GM19452 (cell line): Measurements from ENCODE around the gene KANSL1L.
"Not testable (repeated sequence)": the region's sequence is repeated elsewhere in the genome, so short reads cannot be mapped to it uniquely, and the experiment has no call there.

ENCODE experiments used
- ATAC-seq: cut with Tn5 transposase; IDR thresholded peaks from one replicate; pipeline ENCODE4 v1.9.1; 2021; ENCODE audit not compliant: unreplicated experiment

Gene KANSL1L, protein sequence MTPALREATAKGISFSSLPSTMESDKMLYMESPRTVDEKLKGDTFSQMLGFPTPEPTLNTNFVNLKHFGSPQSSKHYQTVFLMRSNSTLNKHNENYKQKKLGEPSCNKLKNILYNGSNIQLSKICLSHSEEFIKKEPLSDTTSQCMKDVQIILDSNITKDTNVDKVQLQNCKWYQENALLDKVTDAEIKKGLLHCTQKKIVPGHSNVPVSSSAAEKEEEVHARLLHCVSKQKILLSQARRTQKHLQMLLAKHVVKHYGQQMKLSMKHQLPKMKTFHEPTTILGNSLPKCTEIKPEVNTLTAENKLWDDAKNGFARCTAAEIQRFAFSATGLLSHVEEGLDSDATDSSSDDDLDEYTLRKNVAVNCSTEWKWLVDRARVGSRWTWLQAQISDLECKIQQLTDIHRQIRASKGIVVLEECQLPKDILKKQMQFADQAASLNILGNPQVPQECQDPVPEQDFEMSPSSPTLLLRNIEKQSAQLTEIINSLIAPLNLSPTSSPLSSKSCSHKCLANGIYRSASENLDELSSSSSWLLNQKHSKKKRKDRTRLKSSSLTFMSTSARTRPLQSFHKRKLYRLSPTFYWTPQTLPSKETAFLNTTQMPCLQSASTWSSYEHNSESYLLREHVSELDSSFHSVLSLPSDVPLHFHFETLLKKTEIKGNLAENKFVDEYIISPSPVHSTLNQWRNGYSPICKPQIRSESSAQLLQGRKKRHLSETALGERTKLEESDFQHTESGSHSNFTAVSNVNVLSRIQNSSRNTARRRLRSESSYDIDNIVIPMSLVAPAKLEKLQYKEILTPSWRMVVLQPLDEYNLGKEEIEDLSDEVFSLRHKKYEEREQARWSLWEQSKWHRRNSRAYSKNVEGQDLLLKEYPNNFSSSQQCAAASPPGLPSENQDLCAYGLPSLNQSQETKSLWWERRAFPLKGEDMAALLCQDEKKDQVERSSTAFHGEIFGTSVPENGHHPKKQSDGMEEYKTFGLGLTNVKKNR

DNA sequence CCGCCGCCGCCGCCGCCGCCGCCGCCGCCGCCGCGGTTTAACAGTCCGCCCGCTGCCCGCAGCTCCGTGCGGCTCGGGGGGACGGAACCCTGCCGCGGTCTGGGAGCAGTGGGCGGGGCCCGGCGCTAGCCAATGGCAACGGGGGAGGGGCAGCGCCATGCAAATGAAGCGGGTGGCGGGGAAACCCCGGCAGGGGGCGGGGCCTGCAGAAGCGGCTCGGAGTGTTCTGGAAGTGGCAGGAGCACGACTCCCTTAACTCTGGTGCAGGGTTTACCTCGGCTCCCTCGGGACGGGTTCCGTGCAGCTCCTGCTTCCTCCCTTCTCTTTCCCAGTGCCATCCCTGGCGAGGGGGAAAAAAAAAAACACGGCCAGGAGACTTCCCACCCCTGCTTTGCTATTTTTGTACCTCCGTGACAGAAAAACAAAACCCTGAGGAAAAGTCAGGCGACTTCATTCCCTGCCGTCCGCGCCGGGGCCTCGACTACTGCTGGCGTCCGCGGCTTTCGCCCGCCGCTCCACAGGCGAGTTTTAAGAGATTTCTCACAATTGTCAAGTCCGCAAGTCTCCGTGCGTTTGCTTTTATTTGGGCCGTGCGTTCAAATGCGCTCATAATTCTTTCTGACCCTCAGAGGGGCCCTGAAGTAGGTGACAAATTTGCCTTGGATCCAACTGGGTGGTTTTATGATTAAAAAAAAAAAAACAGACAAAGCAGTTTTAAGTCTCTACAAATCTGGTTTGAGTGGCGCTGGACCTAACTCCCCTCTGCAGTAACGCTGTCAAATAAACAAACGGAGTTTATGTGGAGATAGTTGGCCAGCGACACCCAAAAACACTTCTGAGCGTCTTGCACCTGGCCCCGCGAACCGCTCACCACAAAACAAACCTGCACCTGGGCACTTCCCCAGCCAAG is at the start of gene KANSL1L:
Gene KANSL1L (minus strand): TSS at position 101 of the 910 bp plus-strand sequence. CDS start 16,827 bp downstream, outside the sequence.
- peak; percentile 67 for ATAC-seq

DNA sequence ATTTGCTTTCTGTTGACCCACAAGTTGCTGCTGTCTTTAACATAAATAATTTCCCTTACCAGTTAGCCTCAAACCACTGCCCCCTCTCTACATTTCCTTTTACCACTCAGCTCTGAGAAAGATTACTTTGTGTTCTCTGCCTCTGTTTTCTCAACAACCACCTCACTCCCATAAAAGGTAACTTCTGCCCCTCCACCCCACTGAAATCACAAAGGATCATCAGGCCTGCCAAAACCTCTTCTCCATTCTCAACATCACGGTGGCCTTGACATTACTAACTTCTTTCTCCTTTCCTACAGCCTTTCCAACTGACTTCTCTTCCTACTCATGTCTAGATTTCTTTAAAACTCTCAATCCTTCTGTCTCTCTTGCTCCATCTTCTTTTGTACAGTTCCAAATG is 43.9 kb upstream of the KANSL1L start:
- no peak for ATAC-seq

DNA sequence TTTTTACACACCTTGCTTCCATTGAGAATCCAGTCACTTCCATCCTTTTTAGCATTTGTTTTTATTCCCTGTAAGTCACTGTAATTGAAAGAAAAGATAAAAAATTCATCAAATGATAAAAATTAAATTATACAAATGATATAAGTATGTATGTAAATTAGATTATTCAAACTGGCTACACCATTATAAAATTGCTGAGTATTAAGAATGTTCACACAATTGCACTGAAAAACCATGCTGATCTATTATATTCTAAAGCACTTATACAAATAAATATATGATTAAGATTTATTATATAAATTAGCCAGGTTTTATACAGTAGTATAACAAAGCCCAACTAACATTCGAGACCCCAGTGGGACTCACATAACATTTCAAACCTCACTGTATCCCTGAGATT is 39.0 kb upstream of the KANSL1L start:
- ATAC-seq, result no peak

DNA sequence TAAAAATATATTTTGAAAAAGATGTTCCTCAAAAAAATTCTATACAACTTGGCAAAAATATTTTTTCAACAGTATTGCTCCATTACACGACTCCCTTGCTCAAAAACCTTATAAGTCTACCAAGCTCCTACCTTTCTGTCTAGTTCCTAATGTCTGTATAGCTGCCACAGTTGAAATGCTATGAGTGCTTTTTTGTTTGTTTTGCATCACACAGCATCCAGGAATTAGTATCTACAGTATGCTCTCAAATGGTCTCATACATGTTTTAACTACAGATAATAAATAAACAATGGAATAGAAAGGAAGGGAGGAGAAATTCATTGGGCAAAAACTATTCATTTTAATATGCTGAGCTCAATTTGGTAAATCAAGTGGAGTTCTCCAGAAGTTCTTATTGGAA is 36.7 kb upstream of the KANSL1L start:
- no peak for ATAC-seq

DNA sequence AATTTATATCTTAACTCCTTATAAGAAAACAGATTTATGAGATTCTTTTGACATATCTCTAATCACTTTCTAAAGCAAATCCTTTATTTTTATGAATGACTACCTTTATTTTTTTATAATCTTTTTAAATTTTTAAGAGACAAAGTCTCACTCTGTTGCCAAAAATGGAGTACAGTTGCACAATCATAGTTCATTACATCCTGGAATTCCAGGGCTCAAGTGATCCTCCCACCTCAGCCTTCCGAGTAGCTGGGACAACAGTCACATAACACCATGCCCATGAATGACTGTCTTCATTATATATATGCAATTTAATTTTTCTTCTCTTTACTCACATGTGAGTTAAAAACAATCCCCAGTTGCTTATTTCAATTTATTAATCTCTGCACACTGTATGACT is 32.3 kb upstream of the KANSL1L start:
- ATAC-seq, result no peak

DNA sequence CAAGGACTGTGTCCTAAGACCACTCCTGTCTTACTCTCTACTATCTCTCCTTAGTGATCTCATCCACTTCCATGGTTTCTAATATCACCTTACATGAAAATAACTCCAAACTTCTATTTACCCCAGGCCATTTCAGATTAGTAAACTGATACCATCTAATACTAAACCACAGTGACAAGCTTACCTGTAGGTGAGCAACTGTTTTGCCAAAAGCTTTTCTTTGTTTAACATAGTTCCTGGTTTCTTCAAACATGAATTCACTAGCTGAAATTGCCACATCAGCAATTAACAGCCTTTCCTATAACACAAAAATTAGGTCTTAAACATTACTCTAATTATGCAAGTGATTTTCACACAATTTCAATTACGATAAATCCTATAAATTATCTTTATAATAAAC is 31.9 kb upstream of the KANSL1L start:
- ATAC-seq, result no peak

DNA sequence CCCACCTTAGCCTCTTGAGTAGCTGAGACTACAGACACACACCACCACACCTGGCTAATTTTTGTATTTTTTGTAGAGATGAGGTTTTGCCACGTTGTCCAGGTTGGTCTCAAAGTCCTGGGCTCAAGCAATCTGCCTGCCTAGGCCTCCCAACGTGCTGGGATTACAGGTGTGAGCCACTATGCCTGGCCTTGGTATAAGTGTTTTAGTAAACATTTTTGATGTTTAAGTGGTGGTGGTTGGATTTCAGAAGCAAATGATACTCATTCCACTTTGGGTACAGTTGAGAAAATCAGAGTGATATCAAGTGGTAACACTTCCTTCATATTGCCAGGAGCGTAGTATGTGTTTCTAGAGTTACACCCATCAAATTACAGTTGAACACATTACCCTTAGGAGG is 28.6 kb upstream of the KANSL1L start:
- ATAC-seq, result no peak

DNA sequence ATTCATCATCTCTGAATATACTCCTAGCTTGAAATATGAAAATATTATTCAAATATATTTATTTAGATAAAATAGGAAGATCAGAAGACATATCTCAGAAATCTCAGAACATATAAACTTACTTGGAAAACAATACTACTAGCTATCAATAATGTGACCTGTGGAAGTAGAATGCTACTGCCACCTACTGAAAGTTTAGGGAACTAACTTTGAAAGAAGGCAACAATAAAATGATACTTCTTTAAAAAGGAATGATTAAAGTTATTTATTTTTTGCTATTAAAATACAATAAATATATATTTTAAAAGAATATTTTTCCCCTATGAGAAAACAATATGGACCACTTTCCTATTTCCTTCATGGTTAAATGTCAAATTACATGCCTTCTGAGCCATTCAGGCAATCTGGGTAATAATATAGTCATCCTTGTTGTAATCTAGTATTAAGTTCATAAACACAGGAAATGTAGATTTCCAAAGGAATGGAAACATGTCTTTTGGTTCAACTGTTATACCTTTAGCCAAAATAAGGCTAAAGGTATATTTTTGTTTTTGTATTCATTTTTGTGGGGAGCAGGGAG is 28.1 kb upstream of the KANSL1L start:
- ATAC-seq, result no peak

DNA sequence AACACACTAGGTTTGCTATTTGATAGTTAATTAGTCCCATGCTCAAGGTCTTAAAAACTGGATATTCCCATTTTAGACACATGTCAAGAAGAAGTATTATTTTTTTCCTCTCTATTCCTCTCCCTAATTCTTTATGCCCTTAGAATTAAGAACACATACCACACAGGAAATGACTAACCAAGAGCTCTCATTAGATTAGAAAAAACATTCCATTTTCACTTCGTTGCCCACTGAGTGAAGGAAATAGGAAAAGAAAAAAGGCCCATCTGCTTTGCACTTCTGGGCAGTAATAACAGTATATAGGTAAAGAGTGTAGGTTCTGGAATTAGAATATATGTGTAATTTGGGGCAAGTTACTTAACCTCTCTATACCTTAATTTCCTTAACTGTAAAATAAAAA is 27.1 kb upstream of the KANSL1L start:
- ATAC-seq, result no peak

DNA sequence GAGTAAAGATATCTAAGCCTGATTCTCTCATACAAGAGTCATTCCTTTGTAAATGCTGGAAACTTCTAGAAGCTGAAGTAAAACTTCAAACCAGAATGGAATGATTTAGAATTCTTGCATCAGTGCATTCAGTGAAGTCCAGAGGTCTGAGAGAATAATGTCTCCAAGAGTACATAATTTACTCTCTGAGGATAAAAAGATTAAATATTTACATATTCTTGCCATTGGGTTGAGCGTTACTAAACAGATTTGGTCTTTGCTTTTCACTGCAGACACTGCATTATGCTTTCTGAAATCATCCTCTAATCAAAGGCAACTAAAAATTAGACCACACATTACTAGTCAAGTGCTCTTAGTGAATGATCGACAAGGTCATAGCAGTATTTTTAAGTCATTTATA is 26.5 kb upstream of the KANSL1L start:
- no peak for ATAC-seq

DNA sequence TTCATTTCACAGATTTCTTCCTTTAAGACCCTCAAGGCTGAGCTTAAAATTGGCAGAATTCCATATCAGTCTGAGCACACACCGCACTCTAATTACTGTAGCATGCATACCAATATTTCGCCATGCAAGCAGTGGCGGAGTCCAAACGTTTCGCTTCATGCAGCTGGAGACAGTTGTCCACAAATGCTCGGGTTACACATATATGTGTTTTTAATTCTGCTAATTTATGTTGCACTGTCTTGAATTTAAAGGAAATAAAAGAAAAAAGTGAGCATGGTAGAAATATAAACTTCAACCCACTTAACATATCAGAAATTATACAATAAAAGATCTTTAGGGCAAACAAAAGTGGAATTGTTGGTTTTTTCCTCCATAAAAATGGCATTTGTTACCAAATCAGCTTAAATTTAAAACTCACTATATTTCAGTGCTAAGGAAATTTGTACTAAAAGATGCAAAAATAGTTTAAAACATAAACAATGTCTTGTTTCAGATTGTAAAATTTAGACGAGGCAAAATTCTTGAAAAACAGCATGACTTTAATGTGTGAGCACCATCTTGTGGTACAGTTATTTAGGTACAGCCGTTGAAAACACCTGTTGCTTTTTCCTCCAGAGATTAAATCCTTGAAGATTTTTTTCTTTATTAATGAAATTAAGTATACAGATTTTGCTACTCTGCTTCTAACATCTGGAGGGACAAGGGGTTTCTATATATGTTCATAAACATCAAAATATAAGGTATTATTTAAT is 24.1 kb upstream of the KANSL1L start:
- no peak for ATAC-seq

DNA sequence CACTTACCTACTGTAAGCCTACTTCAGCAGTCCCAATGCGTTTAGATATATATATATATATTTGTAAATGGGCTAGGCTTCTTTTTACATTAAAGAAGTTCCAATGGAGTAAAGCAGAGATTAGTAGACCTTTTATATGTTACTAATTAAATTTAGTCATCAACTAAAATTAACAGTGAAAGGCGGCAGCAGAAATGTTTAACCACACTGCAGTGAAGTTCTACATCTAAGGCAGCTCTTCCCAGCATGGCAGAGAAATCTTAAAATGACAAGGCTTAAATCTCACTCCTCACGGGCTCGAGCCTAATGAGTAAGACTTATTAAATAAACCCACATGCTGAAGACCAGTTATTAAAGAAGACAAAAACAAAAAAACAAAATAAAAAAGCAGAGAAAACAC is 19.1 kb upstream of the KANSL1L start:
- ATAC-seq, result peak; percentile 49

DNA sequence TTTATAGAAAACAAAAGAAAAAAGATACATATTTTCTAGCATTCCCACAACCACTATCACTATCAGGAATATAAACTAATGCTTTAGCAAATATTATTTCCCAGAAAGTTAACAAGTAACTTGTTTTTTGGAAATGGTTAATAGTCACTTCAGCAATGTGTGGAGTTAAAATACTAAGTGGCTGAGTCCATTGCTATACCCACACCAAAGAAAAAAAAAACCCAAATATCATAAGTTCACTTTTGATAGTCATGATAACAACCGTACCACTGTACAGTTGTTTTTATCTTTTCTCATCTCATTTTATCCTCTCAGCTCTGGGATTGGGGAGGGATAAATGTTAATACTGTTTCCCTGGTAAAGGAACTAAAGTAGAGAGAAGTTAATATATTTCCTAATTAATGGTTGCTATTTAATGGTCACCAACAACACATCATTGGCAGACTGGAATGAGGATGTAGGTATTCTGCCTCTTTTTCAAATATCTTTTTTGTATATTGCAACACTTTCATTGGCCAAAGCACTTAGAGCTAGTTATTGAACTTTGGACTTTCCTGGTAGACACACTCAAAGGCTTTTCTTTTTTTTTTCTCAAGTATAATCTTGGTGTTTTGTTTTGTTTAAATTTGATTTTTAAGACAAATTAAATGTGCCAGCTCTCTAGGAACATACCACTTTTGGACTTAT is 18.4 kb upstream of the KANSL1L start:
- ATAC-seq, result peak; percentile 37

DNA sequence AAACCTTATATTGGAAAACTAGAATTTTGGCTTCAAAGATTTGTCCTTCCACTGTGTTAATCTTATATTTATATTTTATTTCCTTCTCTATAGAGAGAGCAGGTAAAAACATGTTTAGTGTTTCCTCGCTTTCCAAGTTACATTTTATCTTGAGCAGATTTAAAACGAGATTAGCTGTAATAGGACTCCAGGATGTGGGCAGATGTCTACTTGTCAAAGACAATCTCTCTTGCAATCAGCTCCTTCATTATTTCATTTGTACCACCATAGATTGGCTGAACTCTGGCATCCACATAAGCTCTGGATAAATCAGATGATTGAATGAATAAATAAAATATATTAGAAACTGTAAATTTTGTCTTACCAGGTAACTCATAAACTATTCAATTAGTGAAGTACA is 17.5 kb upstream of the KANSL1L start:
- ATAC-seq, result no peak

DNA sequence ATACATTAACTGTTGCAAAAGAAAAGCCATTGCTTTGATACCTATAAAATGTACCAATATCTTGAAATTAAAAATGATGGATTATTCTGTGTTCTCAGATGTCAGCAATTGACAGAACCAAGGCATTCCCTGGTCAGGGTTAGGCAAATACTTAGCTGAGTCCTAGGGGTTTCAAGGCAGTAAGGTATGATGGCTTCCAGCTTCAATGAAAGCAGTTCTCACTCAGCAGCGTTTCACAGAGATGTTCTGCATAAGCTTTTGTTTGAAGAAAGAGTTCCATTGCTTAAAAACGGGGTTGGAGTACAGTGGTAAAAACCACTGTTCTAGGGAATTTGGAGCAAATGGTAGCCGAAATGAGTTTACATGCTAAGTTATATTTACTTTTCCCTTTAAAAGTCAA is 17.0 kb upstream of the KANSL1L start:
- ATAC-seq, result no peak

DNA sequence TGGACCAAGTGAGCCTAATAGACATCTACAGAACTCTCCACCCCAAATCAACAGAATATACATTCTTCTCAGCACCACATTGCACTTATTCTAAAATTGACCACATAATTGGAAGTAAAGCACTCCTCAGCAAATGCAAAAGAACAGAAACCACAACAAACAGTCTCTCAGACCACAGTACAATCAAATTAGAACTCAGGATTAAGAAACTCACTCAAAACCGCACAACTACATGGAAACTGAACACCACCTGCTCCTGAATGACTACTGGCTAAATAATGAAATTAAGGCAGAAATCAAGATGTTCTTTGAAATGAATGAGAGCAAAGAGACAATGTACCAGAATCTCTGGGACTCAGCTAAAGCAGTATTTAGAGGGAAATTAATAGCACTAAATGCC is 12.7 kb upstream of the KANSL1L start:
- ATAC-seq, result not testable (repeated sequence)

DNA sequence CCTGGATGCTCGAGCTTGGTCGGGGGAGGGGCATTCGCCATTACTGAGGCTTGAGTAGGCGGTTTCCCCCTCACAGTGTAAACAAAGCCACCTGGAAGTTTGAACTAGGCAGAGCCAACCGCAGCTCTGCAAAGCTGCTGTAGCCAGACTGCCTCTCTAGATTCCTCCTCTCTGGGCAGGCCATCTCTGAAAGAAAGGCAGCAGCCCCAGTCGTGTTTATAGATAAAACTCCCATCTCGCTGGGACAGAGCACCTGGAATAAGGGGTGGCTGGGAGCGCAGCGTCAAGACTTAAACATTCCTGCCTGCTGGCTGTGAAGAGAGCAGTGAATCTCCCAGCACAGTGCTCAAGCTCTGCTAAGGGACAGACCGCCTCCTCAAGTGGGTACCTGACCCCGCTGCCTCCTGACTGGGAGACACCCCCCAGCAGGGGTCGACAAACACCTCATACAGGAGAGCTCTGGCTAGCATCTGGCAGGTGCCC is 10.4 kb upstream of the KANSL1L start:
- not testable (repeated sequence) for ATAC-seq

DNA sequence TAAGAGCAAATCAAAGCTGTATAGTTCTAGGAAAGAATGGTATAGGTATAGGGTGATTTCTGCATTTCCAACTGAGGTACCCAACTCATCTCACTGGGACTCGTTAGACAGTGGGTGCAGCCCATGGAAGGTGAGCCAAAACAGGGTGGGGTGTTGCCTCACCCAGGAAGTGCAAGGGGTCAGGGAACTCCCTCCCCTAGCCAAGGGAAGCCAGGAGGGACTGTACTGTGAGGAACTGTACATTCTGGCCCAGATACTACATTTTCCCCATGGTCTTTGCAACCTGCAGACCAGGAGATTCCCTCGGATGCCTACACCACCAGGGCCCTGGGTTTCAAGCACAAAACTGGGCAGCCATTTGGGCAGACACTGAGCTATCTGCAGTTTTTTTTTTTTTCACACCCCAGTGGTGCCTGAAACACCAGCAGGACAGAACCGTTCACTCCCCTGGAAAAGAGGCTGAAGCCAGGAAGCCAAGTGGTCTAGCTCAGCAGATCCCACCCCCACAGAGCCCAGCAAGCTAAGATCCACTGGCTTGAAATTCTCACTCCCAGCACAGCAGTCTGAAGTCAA is 9.9 kb upstream of the KANSL1L start:
- ATAC-seq, result not testable (repeated sequence)

DNA sequence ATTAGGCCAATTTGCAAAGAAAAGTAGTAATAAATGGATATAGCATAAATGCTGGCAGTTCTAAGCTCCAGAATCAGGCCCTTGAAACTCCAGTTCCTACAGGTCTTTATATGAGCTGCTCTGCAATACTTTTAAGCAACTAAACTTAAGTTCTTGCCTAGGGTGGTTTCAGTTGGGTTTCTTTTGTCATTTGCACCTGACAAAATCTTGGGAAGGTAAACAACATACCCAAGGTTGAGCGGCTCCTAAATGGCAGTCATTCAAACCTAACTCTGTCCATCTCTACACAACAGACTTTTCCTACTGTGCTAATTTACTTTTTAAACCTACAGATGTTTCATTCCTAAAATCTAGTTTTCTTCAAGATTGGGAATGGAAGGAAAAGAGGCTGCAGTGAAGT is 9.3 kb upstream of the KANSL1L start:
- ATAC-seq, result no peak
